Suprapubic skin (tissue), 4 donors: ENCODE measurements around the gene NFKBIB. TPM values are rescaled to one million over a fixed set of nuclear protein-coding genes. Genes with fewer than 3 reads are reported as not detected.
A peak's percentile ranks its signal among the peaks of the same experiment; 100 is the strongest.

Experiments
- DNase-seq, 2 donors: peaks; one replicate each; pipeline ENCODE4 v3.0.0-alpha.2; 2019; ENCODE audit warnings: low spot score in 2 of 2
- H3K27ac ChIP-seq: fragments of 200-600 bp; sonication (generic); one replicate; pipeline ENCODE4 v1.5.1; 2019
- H3K27me3 ChIP-seq: fragments of 200-600 bp; sonication (generic); one replicate; pipeline ENCODE4 v1.5.1; 2019
- H3K36me3 ChIP-seq: fragments of 200-600 bp; sonication (generic); one replicate; pipeline ENCODE4 v1.5.1; 2019
- H3K4me1 ChIP-seq: fragments of 200-600 bp; sonication (generic); one replicate; pipeline ENCODE4 v1.5.1; 2019
- H3K4me3 ChIP-seq: fragments of 200-600 bp; sonication (generic); one replicate; pipeline ENCODE4 v1.5.1; 2019; ENCODE audit warnings: mild to moderate bottlenecking
- H3K9me3 ChIP-seq: fragments of 200-600 bp; sonication (generic); one replicate; pipeline ENCODE4 v1.5.1; 2019
- EP300 ChIP-seq: sonication (generic); formaldehyde crosslinking; IDR thresholded peaks from one replicate; pipeline ENCODE4 v1.6.1; 2017; ENCODE audit warnings: antibody characterized with exemption
- POLR2A ChIP-seq, 2 donors: fragments of 450-650 bp; IDR thresholded peaks; one replicate each; pipeline ENCODE4 v1.6.1; 2017; ENCODE audit warnings: antibody characterized with exemption in 2 of 2, mild to moderate bottlenecking in 2 of 2, moderate library complexity in 2 of 2
- POLR2AphosphoS5 ChIP-seq, 3 donors: sonication (generic); formaldehyde crosslinking; IDR thresholded peaks; one replicate each; pipeline ENCODE4 v1.6.1; 2017; ENCODE audit warnings: antibody characterized with exemption in 3 of 3
- WGBS: methylation state at CpG from one replicate; pipeline ENCODE4 v1.1.5; 2018; 5-methylcytosine and 5-hydroxymethylcytosine counted together
- total RNA-seq, 4 donors: library from RNA; depleted of rRNA; stranded (reverse); fragments of >200 nt; gene quantifications; one replicate each; pipeline ENCODE4 v1.1.0, GENCODE V29; 2016
- TF ChIP-seq, protein P1 (sequence below), 2 donors: fragments of 200-600 bp in 1 of 2; fragments of 450-650 bp in 1 of 2; sonication (generic) in 1 of 2; IDR thresholded peaks; one replicate each; pipeline ENCODE4 v1.5.1; 2016 to 2019; ENCODE audit warnings: antibody characterized with exemption in 2 of 2, mild to moderate bottlenecking in 1 of 2, moderate library complexity in 1 of 2

Gene NFKBIB
- total RNA-seq, 4 donors from 2014 or later: 18.1 to 25.4 (median 21.1) TPM

DNA sequence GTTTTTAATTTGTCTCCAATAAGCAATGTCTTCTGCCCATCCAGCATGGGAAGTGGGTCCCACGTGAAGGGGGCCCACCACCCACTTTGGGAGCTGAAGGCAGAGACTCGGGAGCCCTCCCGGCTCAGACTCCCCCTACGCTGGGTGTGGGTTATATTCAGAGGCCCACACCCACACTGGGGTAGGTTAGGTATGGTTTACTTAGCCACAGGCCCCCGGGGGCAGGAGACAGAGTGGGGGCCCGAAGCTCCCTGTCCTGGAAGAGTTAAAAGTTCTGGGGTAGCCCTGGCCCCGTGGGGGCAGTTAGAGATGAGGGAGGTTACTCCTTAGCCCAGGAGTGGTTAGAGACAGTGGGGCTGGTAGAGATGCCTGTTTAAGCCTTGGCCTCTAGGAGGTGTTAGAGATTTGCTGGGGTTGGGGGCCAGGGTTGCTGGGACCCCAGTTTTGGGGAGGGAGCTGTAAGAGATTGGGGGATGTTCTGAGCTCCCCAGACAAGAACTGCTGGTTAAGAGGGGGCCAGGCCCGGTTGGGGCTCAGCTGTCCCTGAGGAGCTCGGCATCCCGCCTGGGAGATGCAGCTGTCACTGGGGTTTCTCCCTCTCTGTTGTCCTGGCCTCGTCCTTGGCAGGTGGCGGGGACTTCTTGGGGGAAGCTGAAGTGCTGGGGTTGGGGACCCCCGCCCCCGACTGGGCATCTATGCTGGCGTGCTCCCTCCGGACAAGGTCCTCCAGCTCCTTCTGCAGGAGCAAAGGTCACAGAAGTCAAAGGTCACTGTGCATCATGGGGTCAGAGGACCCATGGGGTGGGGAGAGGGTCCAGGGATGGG lies 21.0 kb upstream of the NFKBIB start:
- Histone ChIP-seq H3K27me3 (no peaks in the 10 kb centered on the region), H3K9me3 (no peaks in the 10 kb centered on the region), H3K36me3 (peaks cover 51% of the 10 kb centered on the region), H3K27ac (peak overlapping the region; percentile 28), H3K4me1 (peaks cover 3% of the 10 kb centered on the region), H3K4me3 (no peak overlapping the region)
- no peak for DNase-seq
- no peak for TF ChIP-seq EP300
- TF ChIP-seq, protein P1, sequence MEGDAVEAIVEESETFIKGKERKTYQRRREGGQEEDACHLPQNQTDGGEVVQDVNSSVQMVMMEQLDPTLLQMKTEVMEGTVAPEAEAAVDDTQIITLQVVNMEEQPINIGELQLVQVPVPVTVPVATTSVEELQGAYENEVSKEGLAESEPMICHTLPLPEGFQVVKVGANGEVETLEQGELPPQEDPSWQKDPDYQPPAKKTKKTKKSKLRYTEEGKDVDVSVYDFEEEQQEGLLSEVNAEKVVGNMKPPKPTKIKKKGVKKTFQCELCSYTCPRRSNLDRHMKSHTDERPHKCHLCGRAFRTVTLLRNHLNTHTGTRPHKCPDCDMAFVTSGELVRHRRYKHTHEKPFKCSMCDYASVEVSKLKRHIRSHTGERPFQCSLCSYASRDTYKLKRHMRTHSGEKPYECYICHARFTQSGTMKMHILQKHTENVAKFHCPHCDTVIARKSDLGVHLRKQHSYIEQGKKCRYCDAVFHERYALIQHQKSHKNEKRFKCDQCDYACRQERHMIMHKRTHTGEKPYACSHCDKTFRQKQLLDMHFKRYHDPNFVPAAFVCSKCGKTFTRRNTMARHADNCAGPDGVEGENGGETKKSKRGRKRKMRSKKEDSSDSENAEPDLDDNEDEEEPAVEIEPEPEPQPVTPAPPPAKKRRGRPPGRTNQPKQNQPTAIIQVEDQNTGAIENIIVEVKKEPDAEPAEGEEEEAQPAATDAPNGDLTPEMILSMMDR (IDR thresholded peaks at IDR 0.05): no peak
- TF ChIP-seq POLR2A (IDR thresholded peaks at IDR 0.05): no peak
- 65% methylated on average over 11 of the region's 16 CpGs for WGBS

DNA sequence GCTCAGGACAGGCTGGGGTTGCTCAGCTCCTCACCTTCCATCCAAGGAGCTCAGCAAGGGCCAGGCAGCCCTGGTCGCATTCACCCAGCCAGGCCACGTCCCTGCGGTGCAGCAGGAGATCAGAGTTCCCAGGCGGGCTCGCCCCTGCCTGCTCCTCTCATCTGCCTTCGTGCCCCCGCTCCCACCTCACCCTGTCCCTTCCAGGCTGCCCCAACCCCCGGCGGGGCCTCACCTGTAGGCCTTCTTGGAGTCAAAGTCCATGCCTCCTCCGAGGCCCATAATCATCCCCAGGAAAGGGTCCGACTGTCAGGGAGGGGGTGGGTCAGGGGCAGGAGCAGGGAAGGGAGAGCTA lies 20.4 kb upstream of the NFKBIB start:
- no peak overlapping the region for H3K27ac ChIP-seq

DNA sequence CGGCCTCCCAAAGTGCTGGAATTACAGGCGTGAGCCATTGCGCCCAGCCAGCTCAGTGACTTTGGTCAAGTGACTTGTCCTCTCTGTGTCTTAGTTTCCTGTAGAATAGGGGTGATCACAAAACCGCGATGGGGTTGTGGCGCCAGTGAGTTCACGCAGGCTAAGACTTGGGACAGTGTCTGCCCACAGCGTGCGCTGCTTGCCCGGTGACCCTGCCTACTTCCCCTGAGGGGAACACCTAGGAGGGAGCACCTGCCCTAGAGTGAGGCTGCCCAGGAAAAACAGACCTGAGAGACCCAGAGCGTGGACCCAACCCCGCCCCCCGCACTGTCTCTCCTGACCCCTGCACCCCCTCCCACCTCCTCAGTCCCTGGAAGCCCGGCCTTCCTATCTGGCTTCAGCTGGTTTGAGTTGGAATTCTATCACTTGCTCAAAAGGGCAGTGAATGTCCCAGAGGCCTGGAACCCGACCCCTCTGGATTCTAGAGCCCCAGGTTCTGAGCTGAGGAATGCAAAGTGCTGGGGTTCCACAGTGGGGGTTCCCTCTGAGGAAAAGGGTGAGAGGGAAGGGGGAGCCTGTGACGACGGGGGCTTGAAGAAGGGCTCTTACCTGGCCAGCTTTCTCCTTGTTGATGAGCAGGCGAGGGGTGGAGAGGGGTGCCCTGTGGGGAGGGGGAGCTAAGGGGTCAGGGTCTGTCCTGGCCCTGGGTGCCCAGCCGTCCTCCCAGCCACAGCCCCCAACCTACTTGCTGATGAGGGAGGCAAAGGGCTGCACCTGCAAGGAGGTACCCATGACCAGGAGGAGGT lies 19.5 kb upstream of the NFKBIB start:
- H3K27me3 ChIP-seq: no peaks in the 10 kb centered on the region
- peaks cover 3% of the 10 kb centered on the region for H3K4me1 ChIP-seq
- H3K9me3 ChIP-seq: no peaks in the 10 kb centered on the region
- no peak overlapping the region for H3K4me3 ChIP-seq
- no peak for TF ChIP-seq POLR2AphosphoS5 (IDR thresholded peaks at IDR 0.05)
- no peak for TF ChIP-seq EP300
- TF ChIP-seq POLR2A (IDR thresholded peaks at IDR 0.05): no peak
- TF ChIP-seq, protein P1 (IDR thresholded peaks at IDR 0.05): no peak
- peaks cover 52% of the 10 kb centered on the region for H3K36me3 ChIP-seq
- WGBS: 95% methylated on average over 12 of the region's 19 CpGs
- no peak overlapping the region for H3K27ac ChIP-seq
- DNase-seq: no peak

More for the DNA sequence above, 20.4 kb upstream of the NFKBIB start:
- WGBS: 87% methylated on average over 11 of the region's 11 CpGs
- Histone ChIP-seq H3K9me3 (no peaks in the 10 kb centered on the region), H3K4me3 (no peak overlapping the region), H3K4me1 (peaks cover 3% of the 10 kb centered on the region), H3K36me3 (peaks cover 52% of the 10 kb centered on the region), H3K27me3 (no peaks in the 10 kb centered on the region)
- DNase-seq: no peak
- no peak for TF ChIP-seq EP300
- TF ChIP-seq POLR2A (IDR thresholded peaks at IDR 0.05): no peak
- TF ChIP-seq POLR2AphosphoS5 (IDR thresholded peaks at IDR 0.05): no peak
- TF ChIP-seq, protein P1 (IDR thresholded peaks at IDR 0.05): no peak

- peaks cover 52% of the 10 kb centered on the region for H3K36me3 ChIP-seq
- DNase-seq: no peak
These were observed 18.7 kb upstream of the NFKBIB start for GRCh38 chr19:38880882-38881609.

More at GRCh38 chr19:38880882-38881609, 18.7 kb upstream of the NFKBIB start:
- Histone ChIP-seq H3K4me3 (no peak overlapping the region), H3K27ac (no peak overlapping the region), H3K9me3 (no peaks in the 10 kb centered on the region), H3K4me1 (peaks cover 3% of the 10 kb centered on the region), H3K27me3 (no peaks in the 10 kb centered on the region)
- WGBS: 89% methylated on average over 14 of the region's 19 CpGs
- no peak for TF ChIP-seq POLR2A (IDR thresholded peaks at IDR 0.05)
- no peak for TF ChIP-seq POLR2AphosphoS5 (IDR thresholded peaks at IDR 0.05)
- TF ChIP-seq EP300: no peak
- TF ChIP-seq, protein P1 (IDR thresholded peaks at IDR 0.05): no peak
